ENCODE measurements around the gene MACF1. TPM values are rescaled to one million over a fixed set of nuclear protein-coding genes. Genes with fewer than 3 reads are reported as not detected.

The MACF1 gene
- total and polyA plus RNA-seq, 4 donors = 23.3 to 216 (median 51.2) TPM

- Histone ChIP-seq H3K4me3 (ENCODE audit: low read depth in 1 of 3, low read length in 3 of 3) (no peak overlapping the region), H3K9me3 (ENCODE audit: control insufficient read depth in 4 of 4, low read length in 3 of 4) (no peaks in the 10 kb centered on the region), H3K36me3 (ENCODE audit: control insufficient read depth in 4 of 4, insufficient read depth in 3 of 4, low read depth in 1 of 4, low read length in 3 of 4) (peaks cover 9 to 65% (median 50%) of the 10 kb centered on the region in 4 donors), H3K27ac (ENCODE audit: low read depth in 1 of 2, low read length in 2 of 2) (no peak overlapping the region), H3K27me3 (ENCODE audit: control insufficient read depth in 4 of 4, insufficient read depth in 4 of 4, low read length in 3 of 4) (no peaks in the 10 kb centered on the region), H3K4me1 (ENCODE audit: control insufficient read depth in 4 of 4, insufficient read depth in 4 of 4, low read length in 3 of 4) (no peaks in the 10 kb centered on the region), H3K9ac (ENCODE audit: low read depth in 1 of 2, low read length in 2 of 2) (no peak overlapping the region)
- WGBS = 88% methylated on average over 1 of the region's 1 CpG
- DNase-seq (ENCODE audit: low spot score) = no peak
- no peak for TF ChIP-seq HNF4A (conservative IDR thresholded peaks at IDR 0.05)
- no peak for TF ChIP-seq GABPA (IDR thresholded peaks at IDR 0.05 in 1 of 2, conservative IDR thresholded peaks at IDR 0.05 in 1 of 2)
These were observed 221.9 kb downstream of the MACF1 start for GRCh38 chr1:39426346-39426745.

DNA sequence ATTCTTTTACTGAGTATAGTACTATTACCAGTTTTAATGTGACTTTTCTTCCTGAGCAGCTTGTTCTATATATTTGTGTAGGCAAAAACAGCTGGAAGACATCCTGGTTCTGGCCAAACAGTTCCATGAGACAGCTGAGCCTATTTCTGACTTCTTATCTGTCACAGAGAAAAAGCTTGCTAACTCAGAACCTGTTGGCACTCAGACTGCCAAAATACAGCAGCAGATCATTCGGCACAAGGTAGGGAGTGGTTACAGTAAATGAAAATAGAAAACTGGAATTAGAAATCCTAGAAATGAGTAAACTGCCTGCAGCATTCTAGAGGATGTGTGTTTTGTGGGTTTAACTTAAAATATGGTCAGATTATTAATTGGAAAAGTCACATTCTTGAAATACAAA lies 222.9 kb downstream of the MACF1 start:
- Histone ChIP-seq H3K9ac (ENCODE audit: low read depth in 1 of 2, low read length in 2 of 2) (no peak overlapping the region), H3K27me3 (ENCODE audit: control insufficient read depth in 4 of 4, insufficient read depth in 4 of 4, low read length in 3 of 4) (no peaks in the 10 kb centered on the region), H3K9me3 (ENCODE audit: control insufficient read depth in 4 of 4, low read length in 3 of 4) (no peaks in the 10 kb centered on the region), H3K4me1 (ENCODE audit: control insufficient read depth in 4 of 4, insufficient read depth in 4 of 4, low read length in 3 of 4) (no peaks in the 10 kb centered on the region), H3K36me3 (ENCODE audit: control insufficient read depth in 4 of 4, insufficient read depth in 3 of 4, low read depth in 1 of 4, low read length in 3 of 4) (peaks cover 9 to 69% (median 52%) of the 10 kb centered on the region in 4 donors), H3K27ac (ENCODE audit: low read depth in 1 of 2, low read length in 2 of 2) (no peak overlapping the region), H3K4me3 (ENCODE audit: low read depth in 1 of 3, low read length in 3 of 3) (no peak overlapping the region)
- no peak for TF ChIP-seq MAX (IDR thresholded peaks at IDR 0.05)
- DNase-seq (ENCODE audit: low spot score) = no peak
- WGBS = 60% methylated on average over 1 of the region's 1 CpG

- TF ChIP-seq JUND (IDR thresholded peaks at IDR 0.05) = no peak
- TF ChIP-seq HNF4G (IDR thresholded peaks at IDR 0.05) = no peak
- TF ChIP-seq EGR1 (IDR thresholded peaks at IDR 0.05; ENCODE audit: low read depth in 2 of 2) = no peak
- no peak for TF ChIP-seq SP1 (IDR thresholded peaks at IDR 0.05)
- TF ChIP-seq FOXA1 (IDR thresholded peaks at IDR 0.05) = no peak
- TF ChIP-seq RXRA (IDR thresholded peaks at IDR 0.05) = no peak
These were observed 223.4 kb downstream of the MACF1 start for GRCh38 chr1:39427912-39428311.

GRCh38 chr1:39431927-39432326 lies 227.4 kb downstream of the MACF1 start:
- Histone ChIP-seq H3K4me1 (ENCODE audit: control insufficient read depth in 4 of 4, insufficient read depth in 4 of 4, low read length in 3 of 4) (no peaks in the 10 kb centered on the region), H3K27me3 (ENCODE audit: control insufficient read depth in 4 of 4, insufficient read depth in 4 of 4, low read length in 3 of 4) (no peaks in the 10 kb centered on the region), H3K36me3 (ENCODE audit: control insufficient read depth in 4 of 4, insufficient read depth in 3 of 4, low read depth in 1 of 4, low read length in 3 of 4) (peaks cover 18 to 79% (median 60%) of the 10 kb centered on the region in 4 donors), H3K9me3 (ENCODE audit: control insufficient read depth in 4 of 4, low read length in 3 of 4) (no peaks in the 10 kb centered on the region), H3K4me3 (ENCODE audit: low read depth in 1 of 3, low read length in 3 of 3) (no peak overlapping the region), H3K27ac (ENCODE audit: low read depth in 1 of 2, low read length in 2 of 2) (no peak overlapping the region), H3K9ac (ENCODE audit: low read depth in 1 of 2, low read length in 2 of 2) (no peak overlapping the region)
- DNase-seq (ENCODE audit: low spot score) = no peak
- TF ChIP-seq RAD21 (IDR thresholded peaks at IDR 0.05) = no peak
- TF ChIP-seq, protein P1, sequence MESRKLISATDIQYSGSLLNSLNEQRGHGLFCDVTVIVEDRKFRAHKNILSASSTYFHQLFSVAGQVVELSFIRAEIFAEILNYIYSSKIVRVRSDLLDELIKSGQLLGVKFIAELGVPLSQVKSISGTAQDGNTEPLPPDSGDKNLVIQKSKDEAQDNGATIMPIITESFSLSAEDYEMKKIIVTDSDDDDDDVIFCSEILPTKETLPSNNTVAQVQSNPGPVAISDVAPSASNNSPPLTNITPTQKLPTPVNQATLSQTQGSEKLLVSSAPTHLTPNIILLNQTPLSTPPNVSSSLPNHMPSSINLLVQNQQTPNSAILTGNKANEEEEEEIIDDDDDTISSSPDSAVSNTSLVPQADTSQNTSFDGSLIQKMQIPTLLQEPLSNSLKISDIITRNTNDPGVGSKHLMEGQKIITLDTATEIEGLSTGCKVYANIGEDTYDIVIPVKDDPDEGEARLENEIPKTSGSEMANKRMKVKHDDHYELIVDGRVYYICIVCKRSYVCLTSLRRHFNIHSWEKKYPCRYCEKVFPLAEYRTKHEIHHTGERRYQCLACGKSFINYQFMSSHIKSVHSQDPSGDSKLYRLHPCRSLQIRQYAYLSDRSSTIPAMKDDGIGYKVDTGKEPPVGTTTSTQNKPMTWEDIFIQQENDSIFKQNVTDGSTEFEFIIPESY (IDR thresholded peaks at IDR 0.05) = no peak
- 93% methylated on average over 5 of the region's 5 CpGs for WGBS

More at GRCh38 chr1:39427912-39428311, 223.4 kb downstream of the MACF1 start:
- DNase-seq (ENCODE audit: low spot score) = no peak
- no peaks in the 10 kb centered on the region for H3K9me3 ChIP-seq (ENCODE audit: control insufficient read depth in 4 of 4, low read length in 3 of 4)
- WGBS = 94% methylated on average over 4 of the region's 4 CpGs
- no peak overlapping the region for H3K9ac ChIP-seq (ENCODE audit: low read depth in 1 of 2, low read length in 2 of 2)
- no peaks in the 10 kb centered on the region for H3K4me1 ChIP-seq (ENCODE audit: control insufficient read depth in 4 of 4, insufficient read depth in 4 of 4, low read length in 3 of 4)
- H3K27ac ChIP-seq (ENCODE audit: low read depth in 1 of 2, low read length in 2 of 2) = no peak overlapping the region
- no peak overlapping the region for H3K4me3 ChIP-seq (ENCODE audit: low read depth in 1 of 3, low read length in 3 of 3)
- no peaks in the 10 kb centered on the region for H3K27me3 ChIP-seq (ENCODE audit: control insufficient read depth in 4 of 4, insufficient read depth in 4 of 4, low read length in 3 of 4)
- H3K36me3 ChIP-seq (ENCODE audit: control insufficient read depth in 4 of 4, insufficient read depth in 3 of 4, low read depth in 1 of 4, low read length in 3 of 4) = peaks cover 10 to 69% (median 50%) of the 10 kb centered on the region in 4 donors
